H9 (cell line): ENCODE measurements around the gene PMIS2. TPM values are rescaled to one million over a fixed set of nuclear protein-coding genes. Genes with fewer than 3 reads are reported as not detected.

Experiments used
- DNase-seq: peaks from one replicate; pipeline ENCODE4 v3.0.0-alpha.2; 2017
- H2AFZ ChIP-seq: one replicate; pipeline ENCODE4 v1.6.1; 2013; ENCODE audit warnings: mild to moderate bottlenecking, low read length, control low read depth, moderate library complexity
- H2AK5ac ChIP-seq: 2 replicates; pipeline ENCODE4 v1.6.1; 2013; ENCODE audit warnings: low read length, control low read depth, mixed read lengths; ENCODE audit not compliant: insufficient read length
- H2BK120ac ChIP-seq: one replicate; pipeline ENCODE4 v1.6.1; 2013; ENCODE audit warnings: low read depth, mild to moderate bottlenecking, low read length, control low read depth, inconsistent platforms; ENCODE audit not compliant: poor library complexity, severe bottlenecking
- H2BK12ac ChIP-seq: 2 replicates; pipeline ENCODE4 v1.6.1; 2013; ENCODE audit warnings: low read length, control low read depth, mixed read lengths, low read depth; ENCODE audit not compliant: insufficient read length
- H2BK15ac ChIP-seq: 2 replicates; pipeline ENCODE4 v1.6.1; 2013; ENCODE audit warnings: low read depth, low read length, control low read depth
- H2BK20ac ChIP-seq: one replicate; pipeline ENCODE4 v1.6.1; 2013; ENCODE audit warnings: low read depth, mild to moderate bottlenecking, low read length, control low read depth, inconsistent platforms; ENCODE audit not compliant: poor library complexity, severe bottlenecking
- H2BK5ac ChIP-seq: 2 replicates; pipeline ENCODE4 v1.6.1; 2013; ENCODE audit warnings: low read length, control low read depth, mixed read lengths; ENCODE audit not compliant: insufficient read length
- H3K14ac ChIP-seq: 2 replicates; pipeline ENCODE4 v1.6.1; 2013; ENCODE audit warnings: low read length, control low read depth; ENCODE audit not compliant: insufficient read depth
- H3K18ac ChIP-seq: 2 replicates; pipeline ENCODE4 v1.6.1; 2013; ENCODE audit warnings: low read depth, mild to moderate bottlenecking, mixed read lengths, low read length, control low read depth; ENCODE audit not compliant: insufficient read length
- H3K23ac ChIP-seq: 2 replicates; pipeline ENCODE4 v1.6.1; 2013; ENCODE audit warnings: low read length, control low read depth, mixed read lengths, low read depth; ENCODE audit not compliant: insufficient read length
- H3K23me2 ChIP-seq: 2 replicates; pipeline ENCODE4 v1.6.1; 2013; ENCODE audit warnings: low read depth, mild to moderate bottlenecking, mixed read lengths, low read length, control low read depth; ENCODE audit not compliant: insufficient read length, poor library complexity, severe bottlenecking
- H3K27ac ChIP-seq: 2 replicates; pipeline ENCODE4 v1.5.1; 2013; ENCODE audit warnings: low read length, control low read depth, mixed read lengths, low read depth; ENCODE audit not compliant: insufficient read length
- H3K27me3 ChIP-seq: 2 replicates; pipeline ENCODE4 v1.6.1; 2013; ENCODE audit warnings: low read length, control low read depth, inconsistent platforms; ENCODE audit not compliant: insufficient read depth
- H3K4ac ChIP-seq: 2 replicates; pipeline ENCODE4 v1.6.1; 2013; ENCODE audit warnings: low read depth, mild to moderate bottlenecking, control low read depth, inconsistent platforms, low read length, moderate library complexity
- H3K4me1 ChIP-seq: 2 replicates; pipeline ENCODE4 v1.6.1; 2013; ENCODE audit warnings: low read length, control low read depth, inconsistent platforms; ENCODE audit not compliant: insufficient read depth
- H3K4me2 ChIP-seq: 2 replicates; pipeline ENCODE4 v1.6.1; 2013; ENCODE audit warnings: low read length, control low read depth, mixed read lengths; ENCODE audit not compliant: insufficient read length, insufficient read depth
- H3K56ac ChIP-seq: 2 replicates; pipeline ENCODE4 v1.6.1; 2013; ENCODE audit warnings: low read depth, mild to moderate bottlenecking, mixed read lengths, low read length, control low read depth; ENCODE audit not compliant: insufficient read length
- H3K79me1 ChIP-seq: 2 replicates; pipeline ENCODE4 v1.6.1; 2013; ENCODE audit warnings: low read depth, mild to moderate bottlenecking, moderate library complexity, low read length, control low read depth, inconsistent platforms; ENCODE audit not compliant: insufficient read depth, poor library complexity, severe bottlenecking
- H3K79me2 ChIP-seq: 2 replicates; pipeline ENCODE4 v1.6.1; 2013; ENCODE audit warnings: low read length, control low read depth, inconsistent platforms; ENCODE audit not compliant: insufficient read depth
- H3K9ac ChIP-seq: 2 replicates; pipeline ENCODE4 v1.6.1; 2013; ENCODE audit warnings: low read length, control low read depth, mixed read lengths; ENCODE audit not compliant: insufficient read length; ENCODE audit errors: extremely low read depth
- H3K9me3 ChIP-seq: one replicate; pipeline ENCODE4 v1.6.1; 2013; ENCODE audit warnings: low read depth, low read length, inconsistent platforms; ENCODE audit not compliant: control insufficient read depth
- H3T11ph ChIP-seq: one replicate; pipeline ENCODE4 v1.6.1; 2013; ENCODE audit warnings: mild to moderate bottlenecking, low read length, control low read depth, inconsistent platforms
- H4K20me1 ChIP-seq: one replicate; pipeline ENCODE4 v1.6.1; 2013; ENCODE audit not compliant: control insufficient read depth, insufficient read length, insufficient read depth
- H4K5ac ChIP-seq: 2 replicates; pipeline ENCODE4 v1.6.1; 2013; ENCODE audit warnings: low read depth, mild to moderate bottlenecking, mixed read lengths, low read length, control low read depth; ENCODE audit not compliant: insufficient read length
- H4K8ac ChIP-seq: replicated peaks from 2 replicates; pipeline ENCODE4 v1.6.1; 2013; ENCODE audit warnings: low read length, control low read depth, mixed read lengths, low read depth; ENCODE audit not compliant: insufficient read length
- H4K91ac ChIP-seq: 2 replicates; pipeline ENCODE4 v1.6.1; 2013; ENCODE audit warnings: low read depth, mild to moderate bottlenecking, moderate library complexity, mixed read lengths, low read length, control low read depth; ENCODE audit not compliant: insufficient read length
- H3K27ac Mint-ChIP-seq, 3 experiments: 2 replicates in 2 of 3; 3 replicates in 1 of 3; pipeline ENCODE4 v1.8.0; 2020 to 2021; ENCODE audit warnings: mixed read lengths in 3 of 3, mild to moderate bottlenecking in 1 of 3, moderate library complexity in 1 of 3
- H3K27me3 Mint-ChIP-seq: 2 replicates; pipeline ENCODE4 v1.8.0; 2021; ENCODE audit warnings: low read depth, mild to moderate bottlenecking, moderate library complexity, mixed read lengths
- H3K36me3 Mint-ChIP-seq, 3 experiments: 2 replicates in 2 of 3; 3 replicates in 1 of 3; pipeline ENCODE4 v1.8.0; 2020 to 2021; ENCODE audit warnings: low read depth in 3 of 3, mixed read lengths in 3 of 3; ENCODE audit not compliant: insufficient read depth in 1 of 3
- H3K4me1 Mint-ChIP-seq, 2 experiments: 2 replicates each; pipeline ENCODE4 v1.8.0; 2020; ENCODE audit warnings: mixed read lengths in 2 of 2
- H3K4me3 Mint-ChIP-seq, 2 experiments: 2 replicates in 1 of 2; 3 replicates in 1 of 2; pipeline ENCODE4 v1.8.0; 2020 to 2021; ENCODE audit warnings: mild to moderate bottlenecking in 2 of 2, mixed read lengths in 2 of 2, moderate library complexity in 1 of 2
- H3K9me3 Mint-ChIP-seq, 2 experiments: 2 replicates in 1 of 2; 3 replicates in 1 of 2; pipeline ENCODE4 v1.8.0; 2020; ENCODE audit warnings: mild to moderate bottlenecking in 2 of 2, mixed read lengths in 2 of 2, moderate library complexity in 1 of 2
- CTCF ChIP-seq: fragments of 200-600 bp; sonication (generic); conservative IDR thresholded peaks from 3 replicates; pipeline ENCODE4 v1.8.0; 2021; ENCODE audit warnings: antibody characterized with exemption, mild to moderate bottlenecking
- WGBS: extraction: QIAGEN DNeasy Blood & Tissue Kit; methylation state at CpG from one replicate; pipeline ENCODE4 v1.1.7; 2013; ENCODE audit warnings: missing lambda C conversion rate, low lambda C conversion rate, mixed read lengths; ENCODE audit not compliant: insufficient read length; ENCODE audit errors: extremely low coverage; 5-methylcytosine and 5-hydroxymethylcytosine counted together
- total RNA-seq: library from RNA; stranded (reverse); gene quantifications from 2 replicates; pipeline ENCODE4 v1.2.1, GENCODE V29; 2021

PMIS2 gene
- total RNA-seq, 1 experiment from 2014 or later = not detected

DNA sequence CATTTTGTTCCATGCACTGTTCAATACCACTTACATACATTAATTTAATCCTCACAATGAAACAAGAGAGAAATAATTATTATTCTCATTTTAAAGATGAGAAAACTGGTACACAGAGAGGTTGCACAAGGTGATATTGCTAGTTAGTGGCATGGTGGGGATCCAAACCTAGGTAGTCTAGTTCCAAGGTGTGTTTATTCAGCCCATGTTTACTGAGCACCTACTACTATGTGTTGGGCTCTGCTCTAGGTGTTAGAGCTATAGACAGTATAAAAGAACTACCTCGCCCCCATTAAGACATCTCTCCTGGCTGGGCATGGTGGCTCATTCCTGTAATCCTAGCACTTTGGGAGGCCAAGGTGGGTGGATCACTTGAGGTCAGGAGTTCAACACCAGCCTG lies 3.2 kb upstream of the PMIS2 start:
- no peak overlapping the region for H3K18ac ChIP-seq
- no peak overlapping the region for H2BK120ac ChIP-seq
- no peak overlapping the region for H3K14ac ChIP-seq
- Mint-ChIP-seq H3K36me3 (no peaks in the 10 kb centered on the region; a peak in 1 of 7 replicates), H3K4me3 (no peak overlapping the region), H3K9me3 (peaks cover 2 to 12% of the 10 kb centered on the region in 2 experiments; a peak in 4 of 5 replicates), H3K27me3 (peaks cover 48% of the 10 kb centered on the region), H3K4me1 (peaks cover 0 to 2% of the 10 kb centered on the region in 2 experiments; a peak in 1 of 4 replicates), H3K27ac (no peak overlapping the region)
- H3K27me3 ChIP-seq = no peaks in the 10 kb centered on the region; the same call in 1 of the 2 replicates
- H3K79me1 ChIP-seq = no peaks in the 10 kb centered on the region
- H4K20me1 ChIP-seq = no peaks in the 10 kb centered on the region
- no peak overlapping the region for H4K5ac ChIP-seq
- H2AFZ ChIP-seq = no peak overlapping the region
- H3K23ac ChIP-seq = no peak overlapping the region
- no CpG with 5 or more reads among the region's 1 CpG for WGBS
- no peak overlapping the region for H3K27ac ChIP-seq
- H2AK5ac ChIP-seq = no peak overlapping the region
- no peak overlapping the region for H3K4ac ChIP-seq
- no peak overlapping the region for H3T11ph ChIP-seq
- no peak for DNase-seq
- no peaks in the 10 kb centered on the region for H3K79me2 ChIP-seq
- H3K9ac ChIP-seq = no peak overlapping the region
- H2BK20ac ChIP-seq = no peak overlapping the region
- H3K4me2 ChIP-seq = no peak overlapping the region
- TF ChIP-seq CTCF = no peak
- no peaks in the 10 kb centered on the region for H3K9me3 ChIP-seq
- no peak overlapping the region for H3K56ac ChIP-seq
- no peak overlapping the region for H2BK12ac ChIP-seq
- no peak overlapping the region for H2BK15ac ChIP-seq
- no peak overlapping the region for H2BK5ac ChIP-seq
- no peaks in the 10 kb centered on the region for H3K23me2 ChIP-seq
- H4K8ac ChIP-seq = no peak overlapping the region
- no peaks in the 10 kb centered on the region for H3K4me1 ChIP-seq
- no peak overlapping the region for H4K91ac ChIP-seq
